ENCODE results near the gene DOCK9.

Gene DOCK9

DNA sequence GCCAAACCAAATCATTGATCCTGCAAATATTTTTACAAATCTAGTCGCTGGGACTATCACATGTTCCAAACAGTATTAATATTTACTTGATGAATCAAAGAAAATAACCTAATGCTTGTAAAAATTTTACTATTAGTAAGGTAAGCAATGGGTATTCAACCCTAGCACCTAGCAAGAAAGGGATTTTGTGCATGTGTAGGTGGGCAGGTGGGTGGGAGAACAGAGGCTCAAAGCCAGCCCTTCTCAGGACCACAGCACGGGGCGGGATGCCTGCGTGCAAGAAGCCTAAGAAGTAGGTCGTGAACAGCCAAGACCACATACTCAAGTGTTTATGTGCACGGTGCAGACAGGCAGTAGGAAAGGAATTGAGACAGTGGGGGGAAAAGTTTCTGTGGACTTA lies 26.6 kb downstream of the DOCK9 start:
- Histone ChIP-seq H3K4me1 (ENCODE audit: control insufficient read depth in 1 of 2, insufficient read depth in 2 of 2, low read length in 2 of 2) (no peaks in the 10 kb centered on the region), H3K9ac (ENCODE audit: low read depth in 1 of 2, low read length in 2 of 2) (no peak overlapping the region), H3K9me3 (ENCODE audit: control insufficient read depth in 1 of 2, low read length in 2 of 2) (no peaks in the 10 kb centered on the region), H3K36me3 (ENCODE audit: control insufficient read depth in 1 of 2, insufficient read depth in 2 of 2, low read length in 2 of 2) (no peaks in the 10 kb centered on the region), H3K27ac (ENCODE audit: low read depth, low read length) (no peak overlapping the region), H3K4me3 (ENCODE audit: low read depth in 1 of 2, low read length in 2 of 2) (no peak overlapping the region), H3K27me3 (ENCODE audit: control insufficient read depth in 1 of 2, insufficient read depth in 2 of 2, low read length in 2 of 2) (no peaks in the 10 kb centered on the region)

GRCh38 chr13:98950705-98951104 lies 27.2 kb downstream of the DOCK9 start:
- Histone ChIP-seq H3K4me3 (ENCODE audit: low read depth in 1 of 2, low read length in 2 of 2) (no peak overlapping the region), H3K27ac (ENCODE audit: low read depth, low read length) (no peak overlapping the region), H3K4me1 (ENCODE audit: control insufficient read depth in 1 of 2, insufficient read depth in 2 of 2, low read length in 2 of 2) (no peaks in the 10 kb centered on the region), H3K9ac (ENCODE audit: low read depth in 1 of 2, low read length in 2 of 2) (no peak overlapping the region), H3K36me3 (ENCODE audit: control insufficient read depth in 1 of 2, insufficient read depth in 2 of 2, low read length in 2 of 2) (no peaks in the 10 kb centered on the region), H3K27me3 (ENCODE audit: control insufficient read depth in 1 of 2, insufficient read depth in 2 of 2, low read length in 2 of 2) (no peaks in the 10 kb centered on the region), H3K9me3 (ENCODE audit: control insufficient read depth in 1 of 2, low read length in 2 of 2) (no peaks in the 10 kb centered on the region)

GRCh38 chr13:98947925-98948324 lies 29.9 kb downstream of the DOCK9 start:
- no peaks in the 10 kb centered on the region for H3K27me3 ChIP-seq (ENCODE audit: control insufficient read depth in 1 of 2, insufficient read depth in 2 of 2, low read length in 2 of 2)
- H3K27ac ChIP-seq (ENCODE audit: low read depth, low read length) = no peak overlapping the region
- H3K9me3 ChIP-seq (ENCODE audit: control insufficient read depth in 1 of 2, low read length in 2 of 2) = no peaks in the 10 kb centered on the region
- H3K4me3 ChIP-seq (ENCODE audit: low read depth in 1 of 2, low read length in 2 of 2) = no peak overlapping the region
- H3K4me1 ChIP-seq (ENCODE audit: control insufficient read depth in 1 of 2, insufficient read depth in 2 of 2, low read length in 2 of 2) = no peaks in the 10 kb centered on the region
- H3K9ac ChIP-seq (ENCODE audit: low read depth in 1 of 2, low read length in 2 of 2) = no peak overlapping the region
- no peaks in the 10 kb centered on the region for H3K36me3 ChIP-seq (ENCODE audit: control insufficient read depth in 1 of 2, insufficient read depth in 2 of 2, low read length in 2 of 2)

- no peak overlapping the region for H3K9ac ChIP-seq (ENCODE audit: low read depth in 1 of 2, low read length in 2 of 2)
- H3K27me3 ChIP-seq (ENCODE audit: control insufficient read depth in 1 of 2, insufficient read depth in 2 of 2, low read length in 2 of 2) = no peaks in the 10 kb centered on the region
- H3K4me3 ChIP-seq (ENCODE audit: low read depth in 1 of 2, low read length in 2 of 2) = no peak overlapping the region
- H3K36me3 ChIP-seq (ENCODE audit: control insufficient read depth in 1 of 2, insufficient read depth in 2 of 2, low read length in 2 of 2) = no peaks in the 10 kb centered on the region
- H3K4me1 ChIP-seq (ENCODE audit: control insufficient read depth in 1 of 2, insufficient read depth in 2 of 2, low read length in 2 of 2) = no peaks in the 10 kb centered on the region
- no peak overlapping the region for H3K27ac ChIP-seq (ENCODE audit: low read depth, low read length)
- no peaks in the 10 kb centered on the region for H3K9me3 ChIP-seq (ENCODE audit: control insufficient read depth in 1 of 2, low read length in 2 of 2)
These were observed 31.8 kb downstream of the DOCK9 start for GRCh38 chr13:98945863-98946605.

- no peaks in the 10 kb centered on the region for H3K27me3 ChIP-seq (ENCODE audit: control insufficient read depth in 1 of 2, insufficient read depth in 2 of 2, low read length in 2 of 2)
- H3K36me3 ChIP-seq (ENCODE audit: control insufficient read depth in 1 of 2, insufficient read depth in 2 of 2, low read length in 2 of 2) = no peaks in the 10 kb centered on the region
- H3K9me3 ChIP-seq (ENCODE audit: control insufficient read depth in 1 of 2, low read length in 2 of 2) = no peaks in the 10 kb centered on the region
- no peak overlapping the region for H3K9ac ChIP-seq (ENCODE audit: low read depth in 1 of 2, low read length in 2 of 2)
- H3K4me1 ChIP-seq (ENCODE audit: control insufficient read depth in 1 of 2, insufficient read depth in 2 of 2, low read length in 2 of 2) = no peaks in the 10 kb centered on the region
- no peak overlapping the region for H3K27ac ChIP-seq (ENCODE audit: low read depth, low read length)
- H3K4me3 ChIP-seq (ENCODE audit: low read depth in 1 of 2, low read length in 2 of 2) = no peak overlapping the region
These were observed 33.5 kb downstream of the DOCK9 start for GRCh38 chr13:98944336-98944735.

- Histone ChIP-seq H3K27ac (ENCODE audit: low read depth, low read length) (no peak overlapping the region), H3K4me1 (ENCODE audit: control insufficient read depth in 1 of 2, insufficient read depth in 2 of 2, low read length in 2 of 2) (no peaks in the 10 kb centered on the region), H3K9ac (ENCODE audit: low read depth in 1 of 2, low read length in 2 of 2) (no peak overlapping the region), H3K4me3 (ENCODE audit: low read depth in 1 of 2, low read length in 2 of 2) (no peak overlapping the region), H3K27me3 (ENCODE audit: control insufficient read depth in 1 of 2, insufficient read depth in 2 of 2, low read length in 2 of 2) (no peaks in the 10 kb centered on the region), H3K36me3 (ENCODE audit: control insufficient read depth in 1 of 2, insufficient read depth in 2 of 2, low read length in 2 of 2) (no peaks in the 10 kb centered on the region), H3K9me3 (ENCODE audit: control insufficient read depth in 1 of 2, low read length in 2 of 2) (no peaks in the 10 kb centered on the region)
These were observed 34.9 kb downstream of the DOCK9 start for GRCh38 chr13:98942997-98943396.

DNA sequence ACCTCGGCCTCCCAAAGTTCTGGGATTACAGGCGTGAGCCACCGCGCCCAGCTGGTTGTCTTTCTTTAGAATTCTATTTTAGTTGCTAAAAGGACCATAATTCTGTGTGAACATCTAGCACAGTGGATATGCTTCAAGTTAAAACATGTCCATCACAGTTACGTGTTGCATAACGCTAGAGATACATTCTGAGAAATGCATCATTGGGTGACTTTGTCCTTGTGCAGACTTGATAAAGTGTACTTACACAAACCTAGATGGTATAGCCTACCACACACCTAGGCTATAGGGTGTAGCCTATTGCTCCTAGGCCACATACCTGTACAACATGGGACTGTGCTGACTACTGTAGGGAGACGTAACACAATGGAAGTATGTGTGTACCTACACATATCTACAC lies 35.4 kb downstream of the DOCK9 start:
- Histone ChIP-seq H3K4me1 (ENCODE audit: control insufficient read depth in 1 of 2, insufficient read depth in 2 of 2, low read length in 2 of 2) (no peaks in the 10 kb centered on the region), H3K27me3 (ENCODE audit: control insufficient read depth in 1 of 2, insufficient read depth in 2 of 2, low read length in 2 of 2) (no peaks in the 10 kb centered on the region)

DNA sequence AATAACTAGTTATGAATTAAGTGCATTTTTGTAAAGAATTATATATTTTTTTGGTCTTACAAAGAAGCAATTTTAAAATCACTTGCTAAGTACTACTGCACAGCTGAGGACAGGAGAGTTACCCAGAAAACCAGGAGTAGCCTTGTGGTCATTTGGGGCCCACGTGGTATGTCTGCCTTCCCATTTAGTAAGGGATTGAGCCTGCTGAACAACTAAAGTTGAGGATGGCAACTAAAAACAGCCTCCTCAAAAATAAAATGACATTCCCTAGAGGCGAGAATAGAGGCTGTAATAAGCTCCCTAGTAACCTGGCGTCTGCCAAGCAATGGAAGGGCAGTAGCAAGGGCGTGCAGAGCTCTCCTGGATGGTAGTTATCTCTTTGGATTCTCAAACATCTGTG lies 36.3 kb downstream of the DOCK9 start:
- Histone ChIP-seq H3K27ac (ENCODE audit: low read depth, low read length) (no peak overlapping the region), H3K4me1 (ENCODE audit: control insufficient read depth in 1 of 2, insufficient read depth in 2 of 2, low read length in 2 of 2) (no peaks in the 10 kb centered on the region)

More for the DNA sequence above, 35.4 kb downstream of the DOCK9 start:
- Histone ChIP-seq H3K4me3 (ENCODE audit: low read depth in 1 of 2, low read length in 2 of 2) (no peak overlapping the region), H3K27ac (ENCODE audit: low read depth, low read length) (no peak overlapping the region), H3K9me3 (ENCODE audit: control insufficient read depth in 1 of 2, low read length in 2 of 2) (no peaks in the 10 kb centered on the region), H3K9ac (ENCODE audit: low read depth in 1 of 2, low read length in 2 of 2) (no peak overlapping the region), H3K36me3 (ENCODE audit: control insufficient read depth in 1 of 2, insufficient read depth in 2 of 2, low read length in 2 of 2) (no peaks in the 10 kb centered on the region)

GRCh38 chr13:98941126-98941525 lies 36.7 kb downstream of the DOCK9 start:
- H3K4me3 ChIP-seq (ENCODE audit: low read depth in 1 of 2, low read length in 2 of 2) = no peak overlapping the region
- H3K27me3 ChIP-seq (ENCODE audit: control insufficient read depth in 1 of 2, insufficient read depth in 2 of 2, low read length in 2 of 2) = no peaks in the 10 kb centered on the region
- H3K9me3 ChIP-seq (ENCODE audit: control insufficient read depth in 1 of 2, low read length in 2 of 2) = no peaks in the 10 kb centered on the region
- H3K27ac ChIP-seq (ENCODE audit: low read depth, low read length) = no peak overlapping the region
- no peaks in the 10 kb centered on the region for H3K4me1 ChIP-seq (ENCODE audit: control insufficient read depth in 1 of 2, insufficient read depth in 2 of 2, low read length in 2 of 2)
- no peak overlapping the region for H3K9ac ChIP-seq (ENCODE audit: low read depth in 1 of 2, low read length in 2 of 2)
- no peaks in the 10 kb centered on the region for H3K36me3 ChIP-seq (ENCODE audit: control insufficient read depth in 1 of 2, insufficient read depth in 2 of 2, low read length in 2 of 2)

More for the DNA sequence above, 36.3 kb downstream of the DOCK9 start:
- no peaks in the 10 kb centered on the region for H3K27me3 ChIP-seq (ENCODE audit: control insufficient read depth in 1 of 2, insufficient read depth in 2 of 2, low read length in 2 of 2)
- H3K9me3 ChIP-seq (ENCODE audit: control insufficient read depth in 1 of 2, low read length in 2 of 2) = no peaks in the 10 kb centered on the region
- H3K36me3 ChIP-seq (ENCODE audit: control insufficient read depth in 1 of 2, insufficient read depth in 2 of 2, low read length in 2 of 2) = no peaks in the 10 kb centered on the region
- no peak overlapping the region for H3K4me3 ChIP-seq (ENCODE audit: low read depth in 1 of 2, low read length in 2 of 2)
- H3K9ac ChIP-seq (ENCODE audit: low read depth in 1 of 2, low read length in 2 of 2) = no peak overlapping the region

GRCh38 chr13:98940325-98941001 lies 37.4 kb downstream of the DOCK9 start:
- Histone ChIP-seq H3K27ac (ENCODE audit: low read depth, low read length) (no peak overlapping the region), H3K4me1 (ENCODE audit: control insufficient read depth in 1 of 2, insufficient read depth in 2 of 2, low read length in 2 of 2) (no peaks in the 10 kb centered on the region)

More at GRCh38 chr13:98940325-98941001, 37.4 kb downstream of the DOCK9 start:
- H3K9ac ChIP-seq (ENCODE audit: low read depth in 1 of 2, low read length in 2 of 2) = no peak overlapping the region
- H3K4me3 ChIP-seq (ENCODE audit: low read depth in 1 of 2, low read length in 2 of 2) = no peak overlapping the region
- no peaks in the 10 kb centered on the region for H3K27me3 ChIP-seq (ENCODE audit: control insufficient read depth in 1 of 2, insufficient read depth in 2 of 2, low read length in 2 of 2)
- H3K9me3 ChIP-seq (ENCODE audit: control insufficient read depth in 1 of 2, low read length in 2 of 2) = no peaks in the 10 kb centered on the region
- H3K36me3 ChIP-seq (ENCODE audit: control insufficient read depth in 1 of 2, insufficient read depth in 2 of 2, low read length in 2 of 2) = no peaks in the 10 kb centered on the region

Measured in duodenal mucosa (tissue), 2 donors.